ENCODE measurements around the gene CAVIN1. TPM values are rescaled to one million over a fixed set of nuclear protein-coding genes. Genes with fewer than 3 reads are reported as not detected.

CAVIN1 gene
- total and polyA plus RNA-seq, 2 donors (not counting 3 experiments of a cell fraction or from before 2014, with no cell fraction given) = 303 to 663 TPM

GRCh38 chr17:42463976-42464400 is 40.9 kb upstream of the CAVIN1 start:
- ChIA-PET POLR2A (interaction anchor here (0.7 kb wide), 1 partner anchor 123 kb away, joined by 3 read pairs; no protein-coding TSS in a partner anchor), CTCF (interaction anchor here (0.6 to 1.5 kb wide), 2 partner anchors 9 to 36 kb away, joined by 3 to 6 read pairs; no protein-coding TSS in a partner anchor)
- H3K4me3 ChIP-seq (replicated peaks in 1 of 3; ENCODE audit: insufficient read depth in 1 of 3, low read depth in 1 of 3, low read length in 3 of 3) = no peak overlapping the region
- H3K9me3 ChIP-seq (replicated peaks; ENCODE audit: control insufficient read depth, insufficient read depth, low read length) = no peaks in the 10 kb centered on the region
- H3K4me1 ChIP-seq (ENCODE audit: control insufficient read depth, extremely low read depth, insufficient read depth, low read length) = peaks cover 16% of the 10 kb centered on the region
- peaks cover 0 to 2% of the 10 kb centered on the region in 2 experiments for H3K36me3 ChIP-seq (ENCODE audit: control insufficient read depth in 2 of 2, extremely low read depth in 1 of 2, insufficient read depth in 2 of 2, low read length in 2 of 2)
- no TSS peak for BruUV-seq (replicated peaks)
- no peak overlapping the region for H3K9ac ChIP-seq (replicated peaks; ENCODE audit: extremely low read depth, insufficient read depth, low read length)
- peaks cover 2% of the 10 kb centered on the region for H4K20me1 ChIP-seq (replicated peaks; ENCODE audit: control insufficient read depth, extremely low read depth, insufficient read depth, low read length)
- dilution Hi-C loops (cut with MboI; ENCODE audit: extremely low pct_ligation_motif_present, low sequenced_read_pairs) = no loop called here
- peak; percentile 28 for DNase-seq (ENCODE audit: low read depth, low spot score)
- H3K27ac ChIP-seq (ENCODE audit: insufficient read depth, low read depth, low read length) = no peak overlapping the region
- no peak overlapping the region for H3K4me2 ChIP-seq (ENCODE audit: insufficient read depth, low read length)
- H3K79me2 ChIP-seq (ENCODE audit: control insufficient read depth, insufficient read depth, low read length) = peaks cover 8% of the 10 kb centered on the region
- no peaks in the 10 kb centered on the region for H3K27me3 ChIP-seq (ENCODE audit: control insufficient read depth in 2 of 2, insufficient read depth in 2 of 2, low read length in 2 of 2)
- FAIRE-seq = no peak
- H2AFZ ChIP-seq (ENCODE audit: low read depth, low read length) = no peak overlapping the region
- TF ChIP-seq MAX (IDR thresholded peaks at IDR 0.05; ENCODE audit: insufficient read depth, insufficient read length) (no peak), JUN (IDR thresholded peaks at IDR 0.05; ENCODE audit: borderline replicate concordance, insufficient read depth, insufficient read length, low read depth) (no peak), CTCF (IDR thresholded peaks at IDR 0.05; ENCODE audit: extremely low read depth in 1 of 2, insufficient read depth in 1 of 2, low read depth in 1 of 2, low read length in 2 of 2) (no peak), POLR2A (IDR thresholded peaks at IDR 0.05; ENCODE audit: low read depth, low read length) (no peak), POLR2AphosphoS5 (IDR thresholded peaks at IDR 0.05; ENCODE audit: insufficient read depth, low read depth, low read length) (no peak), MYC (IDR thresholded peaks at IDR 0.05; ENCODE audit: low read depth, low read length) (no peak), FOS (IDR thresholded peaks at IDR 0.05; ENCODE audit: borderline replicate concordance, insufficient read depth, low read length) (no peak), EZH2 (IDR thresholded peaks at IDR 0.05; ENCODE audit: borderline replicate concordance, low read depth, low read length, severe bottlenecking) (no peak), GATA2 (IDR thresholded peaks at IDR 0.05; ENCODE audit: insufficient read depth, insufficient read length, low read depth, low read length) (no peak)
- no peaks in the 10 kb centered on the region for H3K9me1 ChIP-seq (replicated peaks; ENCODE audit: control insufficient read depth, extremely low read depth, insufficient read depth, low read length)
- intact Hi-C loops (cut with micrococcal nuclease) = no loop called here

All from endothelial cell of umbilical vein (primary cell).